ENCODE measurements around the gene TRIM68.

The TRIM68 gene

GRCh38 chr11:4636136-4636535 lies 28.1 kb upstream of the TRIM68 start:
- no peaks in the 10 kb centered on the region for H4K20me1 ChIP-seq (ENCODE audit: insufficient read depth, low read length, poor library complexity, severe bottlenecking)
- no peaks in the 10 kb centered on the region for H3K36me3 ChIP-seq (ENCODE audit: insufficient read depth, low read length)
- no peaks in the 10 kb centered on the region for H3K27me3 ChIP-seq (ENCODE audit: insufficient read depth, low read length, poor library complexity, severe bottlenecking)
- no peak overlapping the region for H3K4me3 ChIP-seq (ENCODE audit: low read length, poor library complexity, severe bottlenecking)
- H3K9me2 ChIP-seq (replicated peaks; ENCODE audit: low read depth, low read length): no peaks in the 10 kb centered on the region
- peak overlapping the region; percentile 47; the same call in 1 of the 2 replicates for H2AFZ ChIP-seq (ENCODE audit: low read length)
- TF ChIP-seq CTCF (conservative IDR thresholded peaks at IDR 0.05; ENCODE audit: low read length) (no peak), EZH2phosphoT487 (IDR thresholded peaks at IDR 0.05; ENCODE audit: borderline replicate concordance) (no peak)
- H3F3A ChIP-seq (ENCODE audit: low read depth): no peaks in the 10 kb centered on the region
- no peak overlapping the region for H3K9ac ChIP-seq (ENCODE audit: low read depth, low read length, poor library complexity, severe bottlenecking)
- H3K9me3 ChIP-seq (ENCODE audit: insufficient read depth, low read depth, low read length): no peaks in the 10 kb centered on the region
- no peaks in the 10 kb centered on the region for H3K4me1 ChIP-seq (ENCODE audit: insufficient read depth, low read length, poor library complexity, severe bottlenecking)
- H3K4me2 ChIP-seq (ENCODE audit: low read depth, low read length, poor library complexity, severe bottlenecking): no peak overlapping the region
- H3K79me2 ChIP-seq (ENCODE audit: insufficient read depth, low read length): no peaks in the 10 kb centered on the region

DNA sequence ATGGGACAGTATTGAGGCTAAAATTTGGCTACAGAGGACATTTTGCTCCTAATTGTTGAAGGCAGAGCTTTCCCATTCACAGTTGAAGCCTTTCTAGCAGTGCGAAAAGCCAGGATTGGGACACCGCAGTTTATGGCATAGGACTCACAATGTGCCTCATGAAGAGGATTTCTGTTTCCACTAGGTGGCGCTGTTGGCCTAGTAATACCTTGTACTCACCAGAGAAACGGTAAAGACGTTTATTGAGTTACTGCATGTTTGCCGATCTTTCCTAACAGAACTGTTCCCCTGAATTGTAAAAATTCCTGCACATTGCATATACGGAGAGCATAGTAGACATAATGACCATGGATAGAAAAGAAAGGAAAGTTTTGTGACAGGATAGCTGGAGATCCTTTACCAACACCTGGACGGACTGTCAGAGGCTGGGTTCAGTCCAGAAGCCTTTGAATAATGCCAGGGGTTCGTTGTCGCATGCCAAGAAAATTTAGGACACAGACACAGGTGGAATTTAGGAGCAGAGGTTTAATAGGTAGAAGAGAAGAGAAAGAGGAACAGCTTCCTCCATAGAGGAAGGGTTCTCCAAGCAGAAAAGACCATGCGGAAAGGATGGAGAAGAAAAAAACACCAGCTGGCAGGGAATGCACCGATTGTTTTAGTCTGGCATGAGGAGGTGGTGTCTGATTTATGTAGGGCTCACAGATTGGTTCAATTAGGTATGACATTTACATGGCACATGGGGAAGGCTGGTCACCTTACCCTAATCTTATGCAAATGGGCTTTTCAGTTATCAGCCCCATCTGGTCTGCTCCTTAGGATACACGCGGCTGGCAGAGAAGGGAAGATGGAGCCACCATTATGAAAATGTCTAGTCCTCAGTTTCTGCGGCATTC lies 18.4 kb upstream of the TRIM68 start:
- Histone ChIP-seq H3K4me1 (ENCODE audit: insufficient read depth, low read length, poor library complexity, severe bottlenecking) (no peaks in the 10 kb centered on the region), H3K9ac (ENCODE audit: low read depth, low read length, poor library complexity, severe bottlenecking) (no peak overlapping the region), H3K79me2 (ENCODE audit: insufficient read depth, low read length) (no peaks in the 10 kb centered on the region), H3K9me3 (ENCODE audit: insufficient read depth, low read depth, low read length) (no peaks in the 10 kb centered on the region), H2AFZ (ENCODE audit: low read length) (peak overlapping the region; percentile 6; the same call in 1 of the 2 replicates), H3K9me2 (replicated peaks; ENCODE audit: low read depth, low read length) (no peaks in the 10 kb centered on the region), H3K4me2 (ENCODE audit: low read depth, low read length, poor library complexity, severe bottlenecking) (no peak overlapping the region), H3F3A (ENCODE audit: low read depth) (no peaks in the 10 kb centered on the region), H3K27me3 (ENCODE audit: insufficient read depth, low read length, poor library complexity, severe bottlenecking) (no peaks in the 10 kb centered on the region), H4K20me1 (ENCODE audit: insufficient read depth, low read length, poor library complexity, severe bottlenecking) (no peaks in the 10 kb centered on the region), H3K4me3 (ENCODE audit: low read length, poor library complexity, severe bottlenecking) (no peak overlapping the region), H3K36me3 (ENCODE audit: insufficient read depth, low read length) (no peaks in the 10 kb centered on the region)
- TF ChIP-seq EZH2phosphoT487 (IDR thresholded peaks at IDR 0.05; ENCODE audit: borderline replicate concordance): no peak
- TF ChIP-seq CTCF (conservative IDR thresholded peaks at IDR 0.05; ENCODE audit: low read length): peak; percentile 90

DNA sequence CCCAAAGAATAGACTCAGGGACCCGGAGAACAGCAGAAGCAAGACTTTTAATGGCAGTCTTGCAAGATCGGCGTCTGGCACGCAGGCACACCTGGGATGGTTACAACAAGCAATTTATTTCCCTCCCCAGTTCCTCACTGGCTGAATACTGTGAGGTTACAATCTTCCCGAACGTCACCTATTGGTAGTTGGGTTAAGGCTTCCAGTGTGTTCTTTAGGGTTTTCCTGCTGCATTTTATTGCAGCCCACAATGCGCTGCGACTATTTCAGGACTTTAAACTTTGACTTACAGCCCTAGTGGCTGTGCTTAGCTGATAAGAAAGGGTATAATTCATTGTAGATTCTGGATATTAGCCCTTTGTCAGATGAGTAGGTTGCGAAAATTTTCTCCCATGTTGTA lies 11.5 kb upstream of the TRIM68 start:
- Histone ChIP-seq H3K36me3 (ENCODE audit: insufficient read depth, low read length) (no peaks in the 10 kb centered on the region), H3K9me3 (ENCODE audit: insufficient read depth, low read depth, low read length) (no peaks in the 10 kb centered on the region), H3K4me2 (ENCODE audit: low read depth, low read length, poor library complexity, severe bottlenecking) (no peak overlapping the region), H3K9me2 (replicated peaks; ENCODE audit: low read depth, low read length) (no peaks in the 10 kb centered on the region), H3K4me3 (ENCODE audit: low read length, poor library complexity, severe bottlenecking) (no peak overlapping the region), H4K20me1 (ENCODE audit: insufficient read depth, low read length, poor library complexity, severe bottlenecking) (no peaks in the 10 kb centered on the region), H2AFZ (ENCODE audit: low read length) (no peak overlapping the region), H3F3A (ENCODE audit: low read depth) (no peaks in the 10 kb centered on the region), H3K79me2 (ENCODE audit: insufficient read depth, low read length) (no peaks in the 10 kb centered on the region), H3K4me1 (ENCODE audit: insufficient read depth, low read length, poor library complexity, severe bottlenecking) (no peaks in the 10 kb centered on the region), H3K27me3 (ENCODE audit: insufficient read depth, low read length, poor library complexity, severe bottlenecking) (peaks cover 12% of the 10 kb centered on the region), H3K9ac (ENCODE audit: low read depth, low read length, poor library complexity, severe bottlenecking) (no peak overlapping the region)
- TF ChIP-seq EZH2phosphoT487 (IDR thresholded peaks at IDR 0.05; ENCODE audit: borderline replicate concordance) (no peak), CTCF (conservative IDR thresholded peaks at IDR 0.05; ENCODE audit: low read length) (no peak)

All from Loucy (cell line).